ENCODE results near the gene MMD.
"Not testable (repeated sequence)": the region's sequence is repeated elsewhere in the genome, so short reads cannot be mapped to it uniquely, and the experiment has no call there.

Gene MMD

DNA sequence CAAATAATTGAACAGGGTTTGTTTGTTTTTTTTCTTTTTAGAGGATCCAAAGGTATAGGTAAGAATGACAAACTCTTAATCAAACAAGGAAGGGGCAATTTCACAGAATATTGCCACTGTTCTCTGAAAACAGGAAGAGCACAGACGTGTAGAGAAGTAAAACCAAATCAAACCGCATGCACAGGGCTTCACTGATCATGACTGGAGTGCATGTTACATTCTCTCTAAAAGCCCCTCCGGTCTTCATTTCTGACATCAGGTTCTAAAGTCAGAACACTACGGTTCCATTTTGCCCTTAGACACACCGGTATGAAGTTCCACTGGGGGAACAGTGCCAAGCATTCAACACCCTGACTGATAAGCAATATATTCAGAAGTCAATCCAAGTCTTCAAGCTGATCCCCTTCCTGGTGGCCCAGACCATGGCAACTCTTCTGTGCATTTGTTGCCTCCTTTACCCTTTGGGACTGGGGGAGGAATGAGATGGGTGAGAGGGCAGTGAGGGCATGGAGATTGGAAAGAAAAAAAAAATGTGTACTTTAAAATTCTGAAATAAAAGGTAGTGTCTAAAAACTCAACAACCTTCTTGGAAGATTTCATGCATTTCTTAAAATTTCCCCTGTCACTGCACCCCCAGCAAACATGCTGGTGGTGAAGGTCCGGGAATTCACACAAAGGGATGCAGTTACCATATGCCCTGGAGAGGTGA, 1.4 kb downstream of the MMD start:
- DNase-seq: peak; percentile 53

DNA sequence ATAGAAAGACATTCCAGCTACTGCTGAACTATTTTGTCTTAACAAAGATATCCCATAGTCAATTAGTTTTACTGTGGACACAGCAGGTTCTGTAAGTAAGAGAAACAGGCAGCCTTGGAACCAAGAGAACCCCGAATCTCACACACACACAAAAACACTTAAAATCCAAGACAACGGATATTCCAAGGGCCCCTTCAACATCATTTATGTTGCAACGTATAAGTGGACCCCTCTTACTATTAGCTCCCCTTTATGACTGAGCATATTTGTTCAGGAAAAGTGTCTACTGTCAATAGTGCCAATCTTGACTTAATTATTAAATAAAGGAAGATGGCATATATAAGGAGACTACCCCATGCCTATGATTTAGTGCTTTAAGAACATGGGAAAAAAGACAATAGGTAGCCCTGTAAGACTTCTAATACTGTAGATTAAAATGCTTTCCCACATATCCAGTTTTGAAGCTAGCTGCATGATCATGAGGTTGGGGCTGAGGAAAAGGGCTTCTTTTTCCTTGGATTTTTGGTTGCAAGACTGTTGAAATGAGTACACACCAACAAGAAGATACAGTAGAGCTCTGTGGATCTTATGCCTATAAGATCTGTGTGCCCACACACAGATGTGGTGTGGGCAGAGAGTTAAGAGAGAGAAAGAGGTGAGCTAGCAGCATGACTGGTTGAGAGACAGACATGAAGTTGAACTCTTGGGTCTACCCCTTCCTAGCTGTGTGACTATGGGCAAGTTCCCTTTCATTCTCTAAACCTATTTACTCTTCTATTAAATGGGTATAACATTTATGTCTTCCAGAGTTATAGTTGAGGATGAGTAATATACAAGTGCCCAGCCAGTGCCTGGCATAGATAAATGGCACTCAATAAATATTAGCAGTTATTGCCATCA, 3.0 kb downstream of the MMD start:
- DNase-seq: no peak

- no peak for DNase-seq
Observed at GRCh38 chr17:55417411-55418268, 4.0 kb downstream of the MMD start.

GRCh38 chr17:55416470-55417052, 5.1 kb downstream of the MMD start:
- DNase-seq: no peak

DNA sequence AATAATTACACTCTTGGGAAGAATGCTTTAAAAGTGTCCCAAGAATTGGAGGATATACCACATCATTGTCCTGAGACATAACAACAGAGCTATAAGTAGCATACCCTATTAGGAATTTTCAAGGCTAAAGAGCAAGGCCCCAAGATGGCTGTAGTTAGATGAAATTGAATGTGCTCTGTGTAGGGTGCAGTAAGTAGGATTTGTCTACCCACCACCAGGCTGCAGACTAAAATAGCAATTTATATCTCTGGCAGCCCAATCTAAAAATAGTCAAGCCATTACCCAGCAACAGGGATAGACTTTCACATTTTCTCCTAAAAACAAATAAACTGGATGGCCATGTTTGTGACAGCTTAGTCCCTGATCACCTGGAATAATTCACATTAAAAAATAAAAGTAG, 5.6 kb downstream of the MMD start:
- DNase-seq: no peak

- no peak for DNase-seq
Observed at GRCh38 chr17:55414983-55415382, 6.7 kb downstream of the MMD start.

DNA sequence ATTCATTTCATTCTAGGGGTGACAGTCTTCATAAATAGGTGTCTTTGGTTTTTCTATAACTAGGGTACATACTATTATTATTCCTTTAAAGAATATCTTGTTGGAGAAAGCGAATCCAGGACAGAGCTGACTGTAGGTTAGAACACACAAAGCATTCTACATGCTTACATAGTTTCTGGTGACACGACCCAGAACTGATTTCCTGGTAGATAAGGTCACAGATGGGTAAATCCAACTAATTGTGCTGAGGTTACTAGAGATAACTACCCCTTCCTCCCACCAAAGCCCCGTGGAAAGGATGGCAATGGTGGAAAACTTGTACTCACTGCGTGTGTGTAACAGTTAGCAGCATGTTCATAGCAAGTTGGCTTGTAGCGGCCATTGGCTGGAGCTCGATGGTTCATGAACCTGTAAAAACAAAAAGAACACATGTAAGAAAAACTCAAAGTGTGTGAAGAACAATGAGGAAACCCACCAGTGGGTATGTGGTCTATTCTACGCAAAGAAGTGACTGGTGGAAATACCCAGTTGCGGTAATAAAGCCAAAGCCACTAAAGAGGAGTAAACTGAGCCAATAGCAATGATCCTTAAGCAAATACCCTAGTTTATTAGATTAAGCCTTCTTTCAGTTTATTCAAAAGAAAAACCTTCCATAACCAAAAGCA, 7.7 kb downstream of the MMD start:
- no peak for DNase-seq

GRCh38 chr17:55411463-55411855, 10.2 kb downstream of the MMD start:
- DNase-seq: no peak

- DNase-seq: no peak
Observed at GRCh38 chr17:55410722-55411462, 10.7 kb downstream of the MMD start.

- DNase-seq: no peak
Observed at GRCh38 chr17:55409030-55409800, 12.4 kb downstream of the MMD start.

DNA sequence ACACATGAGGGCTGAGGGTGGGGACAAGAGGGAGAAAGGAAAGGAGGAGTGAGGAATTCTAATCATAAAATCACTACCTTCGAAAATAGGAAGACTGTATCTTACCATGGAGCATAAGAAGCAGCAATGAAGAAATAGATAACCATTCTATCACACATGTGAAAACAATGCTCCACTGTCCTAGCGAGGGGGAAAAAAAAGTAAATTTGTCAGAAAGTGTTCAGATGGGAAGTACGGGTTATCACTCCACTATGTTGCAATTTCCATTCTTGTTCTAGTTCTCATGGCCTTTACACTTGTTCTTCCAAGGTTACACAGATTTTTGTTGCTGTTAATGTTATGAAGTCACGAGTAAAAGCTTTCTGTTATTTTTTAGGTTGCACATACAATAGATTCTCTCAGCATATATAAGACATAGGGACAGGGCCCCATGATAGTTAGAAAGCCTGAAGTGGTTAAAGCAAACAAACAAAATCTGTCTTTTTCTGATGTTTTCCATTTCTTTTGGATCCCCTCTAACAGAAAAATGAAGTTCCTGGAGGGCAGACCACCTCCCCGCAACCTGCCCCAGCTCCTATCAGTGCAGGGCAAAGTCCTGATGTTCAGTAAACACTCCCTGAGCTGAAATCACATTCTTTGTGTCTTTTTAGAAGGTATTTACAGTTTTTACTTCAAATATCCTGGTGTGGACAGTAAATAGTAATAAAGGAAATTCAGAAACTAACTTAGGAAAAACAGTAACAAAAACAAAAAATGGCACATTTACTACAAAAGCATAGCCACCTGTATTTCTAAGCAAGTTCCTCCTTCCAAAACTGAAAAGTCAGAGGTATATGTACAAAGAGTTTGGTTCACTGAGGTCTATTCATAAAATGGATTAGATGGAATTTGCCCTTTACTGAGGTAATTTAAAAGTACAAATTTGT, 13.7 kb downstream of the MMD start:
- no peak for DNase-seq

GRCh38 chr17:55405600-55405999, 16.0 kb downstream of the MMD start:
- no peak for DNase-seq

GRCh38 chr17:55404197-55404596, 17.4 kb downstream of the MMD start:
- DNase-seq: not testable (repeated sequence)

DNA sequence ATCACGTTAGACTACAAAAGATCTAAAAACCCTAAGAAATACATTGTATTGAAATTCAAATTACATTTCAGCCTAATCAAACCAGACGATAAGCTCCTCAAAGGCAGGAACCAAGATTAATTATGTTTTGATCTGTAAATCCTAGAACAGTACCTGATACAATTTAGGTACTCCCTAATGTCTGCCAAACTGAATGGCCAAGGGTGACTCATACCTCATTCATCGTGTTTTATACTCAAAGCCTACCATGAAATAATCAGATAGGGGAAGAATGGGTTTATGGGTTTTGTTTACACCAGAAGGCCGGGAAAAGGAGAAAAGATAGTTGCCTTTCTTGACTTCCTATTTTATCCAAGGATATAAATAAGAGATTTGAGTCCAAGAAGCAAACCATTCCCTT, 19.3 kb downstream of the MMD start:
- DNase-seq: no peak

DNA sequence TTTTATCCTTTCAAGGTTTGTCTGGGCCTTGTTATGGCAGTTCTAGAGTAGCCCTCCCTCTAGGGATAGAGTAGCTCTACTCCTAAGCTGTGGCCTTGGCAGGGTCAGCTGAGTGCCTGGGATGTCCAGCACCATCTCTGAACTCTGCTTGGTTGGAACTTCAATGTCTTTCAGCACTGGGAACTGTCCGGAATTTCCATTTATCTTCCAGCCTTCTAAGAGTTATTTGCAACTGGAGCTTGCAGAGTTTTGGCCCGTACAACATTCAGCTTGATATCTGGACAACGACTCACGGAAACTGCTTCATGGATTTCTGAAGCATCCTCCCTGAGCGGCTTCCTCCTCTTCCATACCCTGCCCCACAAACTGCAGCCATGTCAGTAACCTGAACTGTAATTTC, 22.9 kb downstream of the MMD start:
- DNase-seq: no peak

GRCh38 chr17:55395803-55396505, 25.7 kb downstream of the MMD start:
- DNase-seq: no peak

- DNase-seq: no peak
Observed at GRCh38 chr17:55394357-55395021, 27.1 kb downstream of the MMD start.

DNA sequence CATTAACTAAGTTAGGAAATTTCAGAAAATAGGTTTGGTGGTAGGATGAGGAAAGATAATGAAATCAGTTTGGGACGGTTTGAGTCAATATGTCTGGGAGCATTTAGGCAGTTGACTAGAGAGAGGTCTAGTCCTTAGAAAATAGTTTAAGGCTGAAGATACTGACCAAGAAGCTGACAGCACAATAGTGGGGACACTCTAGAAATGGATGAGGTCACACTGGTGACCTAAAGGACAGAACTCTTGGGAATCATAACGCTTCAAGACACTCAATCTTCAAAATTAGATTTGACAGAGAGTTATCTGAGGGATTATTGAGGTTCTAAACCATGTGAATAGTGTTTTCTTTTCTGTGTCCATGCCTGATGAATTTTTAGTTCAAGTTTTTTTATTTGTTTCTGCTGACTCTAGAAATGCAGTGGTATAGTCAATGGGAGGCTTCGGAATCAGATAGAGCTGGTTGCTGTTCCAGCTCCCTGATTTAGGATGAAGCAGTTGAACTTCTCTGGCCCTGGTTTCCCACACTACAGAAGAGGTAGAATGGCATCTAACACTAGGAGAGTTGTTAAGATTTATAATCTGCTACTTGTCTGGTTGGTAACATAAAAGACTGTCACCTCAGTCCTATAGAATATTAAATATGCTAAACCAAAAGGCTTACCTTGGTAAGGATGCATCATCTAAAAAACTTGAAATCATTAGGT, 29.7 kb downstream of the MMD start:
- no peak for DNase-seq
